GM12892 (cell line): ENCODE data around the gene CNRIP1. TPM values are rescaled to one million over a fixed set of nuclear protein-coding genes. Genes with fewer than 3 reads are reported as not detected.

Experiments used
- DNase-seq: peaks from one replicate; pipeline ENCODE4 v3.0.0; 2011; ENCODE audit not compliant: insufficient read length
- FAIRE-seq: peaks from 2 replicates; lab custom pipeline; 2011; peaks lifted over from hg19 to GRCh38; lab: Jason Lieb, UNC
- POLR2A ChIP-seq: IDR thresholded peaks from 2 replicates; pipeline ENCODE4 v1.6.1; 2011; ENCODE audit warnings: low read depth, low read length, control low read depth
- POLR2AphosphoS5 ChIP-seq: IDR thresholded peaks from 2 replicates; pipeline ENCODE4 v1.6.1; 2011; ENCODE audit warnings: low read depth, low read length, control low read depth
- TAF1 ChIP-seq: IDR thresholded peaks from 2 replicates; pipeline ENCODE4 v1.6.1; 2011; ENCODE audit warnings: low read depth, mild to moderate bottlenecking, control low read depth, low read length, borderline replicate concordance
- polyA plus RNA-seq: library from polyadenylated mRNA; unstranded; fragments of >200 nt; gene quantifications from one replicate; pipeline ENCODE4 v1.2.1, GENCODE V29; 2012; ENCODE audit warnings: missing spikeins, inconsistent platforms; ENCODE audit not compliant: missing spikeins

Gene CNRIP1, protein sequence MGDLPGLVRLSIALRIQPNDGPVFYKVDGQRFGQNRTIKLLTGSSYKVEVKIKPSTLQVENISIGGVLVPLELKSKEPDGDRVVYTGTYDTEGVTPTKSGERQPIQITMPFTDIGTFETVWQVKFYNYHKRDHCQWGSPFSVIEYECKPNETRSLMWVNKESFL
- not detected for polyA plus RNA-seq

DNA sequence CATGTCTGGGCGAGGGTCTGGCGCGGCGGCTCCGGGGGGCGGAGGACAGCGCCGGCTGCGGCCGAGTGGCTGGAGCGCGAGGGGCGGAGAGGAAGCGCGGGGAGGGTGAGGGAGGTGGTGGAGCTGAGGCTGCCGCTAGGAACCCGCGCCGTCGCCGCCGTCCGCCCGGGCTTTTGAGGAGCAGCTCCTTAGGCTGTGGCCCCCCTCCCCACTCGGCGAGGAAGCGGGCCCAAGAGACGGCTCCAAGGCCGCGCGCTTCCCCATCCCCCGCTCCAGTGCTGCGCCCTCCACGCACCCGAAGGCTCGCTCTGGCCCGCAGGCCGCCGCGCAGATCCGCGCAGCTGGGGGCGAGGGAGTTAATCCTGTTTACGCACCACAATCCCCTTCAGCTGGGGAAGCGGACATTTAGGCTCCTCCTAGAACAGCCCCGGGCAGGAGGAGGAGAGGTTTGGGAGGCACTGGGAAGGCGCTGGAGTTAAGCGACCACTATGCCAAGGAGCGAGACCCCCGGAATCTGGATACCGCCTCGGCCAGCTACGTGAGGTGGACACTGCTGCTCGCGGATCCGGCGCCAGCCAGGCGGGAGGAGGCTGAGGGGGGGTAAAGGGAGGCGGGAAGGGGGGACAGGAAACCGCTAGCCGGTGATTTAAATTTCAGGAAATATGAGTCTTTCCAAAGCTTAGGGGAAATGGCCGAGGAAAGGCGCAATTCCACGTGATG lies at the start of gene CNRIP1:
CNRIP1 (minus strand) TSS at position 552 of the 720 bp plus-strand sequence; CDS start at position 3, 549 bp downstream.
- DNase-seq (peak; percentile 23), FAIRE-seq (no peak)
- no peak for TF ChIP-seq POLR2AphosphoS5
- TF ChIP-seq POLR2A: no peak
- no peak for TF ChIP-seq TAF1

DNA sequence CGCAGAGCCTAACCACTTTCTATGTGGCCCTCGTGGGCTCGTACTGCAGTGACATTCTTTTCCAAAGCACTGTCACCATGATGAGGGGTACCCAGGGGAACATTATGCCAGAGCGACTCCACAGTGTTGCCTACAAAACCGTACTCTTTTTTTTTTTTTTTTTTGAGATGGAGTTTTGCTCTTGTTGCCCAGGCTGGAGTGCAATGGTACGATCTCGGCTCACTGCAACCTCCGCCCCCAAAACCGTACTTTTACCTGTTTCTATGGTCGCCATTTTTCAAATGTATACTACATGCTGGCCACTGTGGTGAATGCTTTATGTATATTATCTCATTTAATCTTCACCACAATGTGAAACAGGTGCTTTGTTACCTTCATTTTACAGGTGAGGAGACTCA lies 49.6 kb upstream of the CNRIP1 start:
- TF ChIP-seq POLR2AphosphoS5: no peak
- no peak for TF ChIP-seq TAF1
- TF ChIP-seq POLR2A: no peak
- FAIRE-seq: no peak
- DNase-seq: no peak

DNA sequence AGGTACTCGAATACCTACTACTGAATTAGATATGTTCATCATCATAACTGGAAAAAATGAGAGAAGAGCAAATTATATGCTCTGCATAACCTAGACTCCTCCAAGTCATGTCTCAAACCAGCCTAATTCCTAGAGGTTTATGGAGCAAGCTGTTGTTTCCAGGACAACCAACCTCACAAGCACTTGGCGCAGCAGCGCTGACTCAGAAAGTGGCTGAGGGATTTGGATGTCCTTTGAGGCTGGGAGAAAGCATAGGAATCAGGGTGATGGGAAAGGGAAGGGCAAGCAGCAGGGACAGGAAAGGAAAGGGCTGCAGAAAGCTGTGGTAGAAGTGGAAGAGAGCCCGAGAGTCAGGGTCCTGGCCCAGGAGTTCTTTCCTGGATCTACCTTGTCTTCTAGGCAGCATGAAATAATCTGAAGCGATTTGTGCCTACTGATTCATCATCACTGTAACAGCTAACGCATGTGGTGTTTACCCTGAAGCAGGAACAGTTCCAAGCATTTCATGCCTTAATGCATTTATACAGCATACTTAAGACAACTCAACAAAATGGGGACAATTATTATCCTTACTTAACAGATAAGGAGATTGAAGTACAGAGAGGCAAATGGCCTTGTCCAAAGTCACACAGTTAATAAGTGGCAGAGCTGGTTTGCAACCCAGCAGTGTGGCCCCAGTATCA lies 49.0 kb upstream of the CNRIP1 start:
- DNase-seq (no peak), FAIRE-seq (peak; percentile 76)
- TF ChIP-seq POLR2A (0 out of 2 replicates have a peak, but pooled peaks have one; percentile 26), TAF1 (no peak)

DNA sequence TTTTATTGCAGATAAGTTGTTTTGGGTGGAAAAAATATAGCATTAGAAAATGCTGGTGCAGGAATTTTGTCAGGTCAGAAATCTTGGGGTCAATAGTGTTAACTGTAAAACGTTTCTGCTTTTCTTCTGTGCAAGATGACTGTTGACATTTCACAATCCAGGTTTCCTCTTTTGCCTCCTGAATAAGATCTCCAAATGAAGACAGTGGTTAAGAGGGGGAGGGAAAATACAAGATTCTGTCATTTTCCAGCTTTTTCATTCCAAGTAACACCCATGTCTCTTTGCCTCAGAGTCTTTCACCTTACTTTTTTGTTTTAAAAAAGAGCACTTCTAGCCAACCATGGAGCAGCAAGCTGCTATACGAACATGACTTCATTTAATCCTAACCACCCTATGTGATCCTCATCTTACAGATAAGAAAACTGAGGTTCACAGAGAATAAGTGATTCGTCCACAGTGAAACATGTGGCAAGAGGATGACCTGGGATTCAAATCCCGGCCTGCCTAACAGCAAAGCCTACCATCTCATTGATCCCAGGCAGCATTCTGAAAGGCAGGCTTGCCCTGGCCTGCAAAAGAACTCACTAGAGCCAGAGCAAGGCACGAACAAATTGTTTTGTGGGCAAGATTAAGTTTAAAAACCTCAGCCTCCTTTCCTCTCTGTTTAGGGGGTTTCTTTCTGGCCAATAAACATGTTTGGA lies 48.4 kb upstream of the CNRIP1 start:
- TF ChIP-seq TAF1: no peak
- 0 out of 2 replicates have a peak, but pooled peaks have one; percentile 5 for TF ChIP-seq POLR2A
- DNase-seq: no peak
- FAIRE-seq: peak; percentile 68

DNA sequence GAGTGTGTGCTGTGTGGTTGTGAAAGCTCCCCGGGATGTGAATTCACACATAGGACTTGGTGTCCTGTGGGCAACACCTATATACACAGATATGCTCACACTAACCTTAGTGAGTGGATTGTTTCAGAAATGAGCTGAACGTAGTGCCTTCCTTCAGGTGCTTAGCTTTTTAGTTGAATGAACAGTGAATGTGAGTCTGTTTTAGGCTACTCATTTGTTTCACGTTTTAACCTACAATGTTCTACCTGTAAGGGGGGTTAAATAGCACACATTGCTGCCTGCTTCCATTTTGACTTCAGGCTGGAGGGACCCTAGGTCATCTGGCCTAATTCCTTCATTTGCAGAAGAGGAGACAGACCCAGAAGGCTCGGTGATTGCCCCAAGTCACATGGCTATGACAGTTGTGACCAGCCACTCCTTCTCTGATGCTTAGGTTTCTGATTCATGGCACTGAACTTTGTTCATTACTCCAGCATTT lies 46.4 kb upstream of the CNRIP1 start:
- no peak for DNase-seq
- TF ChIP-seq POLR2AphosphoS5 (peak; percentile 85), POLR2A (peak; percentile 71), TAF1 (no peak)
- peak; percentile 89 for FAIRE-seq

DNA sequence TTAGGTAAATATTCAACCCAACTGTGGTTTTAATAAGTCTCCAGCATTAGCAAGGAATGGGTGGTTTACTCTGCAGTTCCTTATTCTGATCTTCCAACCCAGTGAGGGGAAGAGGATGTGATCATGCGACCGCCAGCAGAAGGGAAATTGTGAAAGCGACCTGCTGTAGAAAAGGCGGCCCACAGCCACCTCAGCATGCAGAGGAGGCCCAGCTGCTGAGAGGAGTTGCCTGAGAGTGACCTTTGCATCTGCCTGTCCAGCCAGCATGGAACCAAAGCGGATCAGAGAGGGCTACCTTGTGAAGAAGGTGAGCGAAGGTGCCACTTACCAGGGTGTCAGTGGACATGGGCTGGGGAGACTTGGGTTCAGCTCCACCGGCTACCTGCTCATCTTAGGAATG lies 45.3 kb upstream of the CNRIP1 start, which contains the start of gene PLEK:
PLEK (plus strand) TSS at position 196 of the 400 bp plus-strand sequence; CDS start at position 266, 70 bp downstream.
- TF ChIP-seq POLR2AphosphoS5: peak; percentile 96
- peak; percentile 98 for TF ChIP-seq POLR2A
- peak; percentile 90 for TF ChIP-seq TAF1
- DNase-seq (no peak), FAIRE-seq (peak; percentile 97)

DNA sequence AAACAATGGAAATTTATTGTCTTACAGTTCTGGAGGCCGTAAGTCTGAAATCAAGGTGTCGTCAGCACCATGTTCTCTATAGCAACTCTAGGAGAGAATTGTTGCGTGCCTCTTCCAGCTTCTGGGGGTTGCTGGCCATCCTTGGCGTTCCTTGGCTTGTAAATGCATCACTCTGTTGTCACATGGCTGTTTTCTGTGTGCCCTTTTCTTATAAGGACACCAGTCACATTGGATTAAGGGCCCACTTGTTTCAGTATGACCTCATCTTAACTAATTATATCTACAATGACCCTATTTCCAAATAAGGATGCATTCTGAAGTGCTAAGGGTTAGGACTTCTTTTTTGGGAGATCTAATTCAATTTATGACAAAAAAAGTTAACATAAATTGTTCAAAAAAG lies 44.0 kb upstream of the CNRIP1 start:
- no peak for TF ChIP-seq TAF1
- TF ChIP-seq POLR2AphosphoS5: no peak
- TF ChIP-seq POLR2A: no peak
- DNase-seq (no peak), FAIRE-seq (peak; percentile 75)

DNA sequence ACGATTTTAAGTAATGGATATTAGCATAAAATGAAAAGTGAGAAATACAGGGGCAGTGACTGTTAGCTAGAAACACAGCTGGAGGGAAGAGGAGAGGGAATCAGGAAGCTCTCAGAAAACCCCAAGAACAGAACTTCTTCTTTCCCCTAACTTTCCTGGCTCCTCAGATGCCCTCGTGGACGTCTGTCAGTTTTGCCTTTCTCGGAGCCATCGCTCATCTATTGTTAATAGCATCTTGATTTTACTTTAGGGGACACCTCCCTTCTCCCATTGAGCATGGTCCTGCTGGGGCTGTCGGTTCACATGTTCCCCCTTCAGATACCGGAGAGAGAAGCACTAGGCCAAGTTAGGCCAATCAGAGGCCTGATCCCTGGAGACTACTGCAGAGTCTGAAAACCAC lies 43.0 kb upstream of the CNRIP1 start:
- FAIRE-seq (peak; percentile 90), DNase-seq (no peak)
- TF ChIP-seq POLR2AphosphoS5 (peak; percentile 43; the same call in 1 of the 2 replicates), TAF1 (no peak)

DNA sequence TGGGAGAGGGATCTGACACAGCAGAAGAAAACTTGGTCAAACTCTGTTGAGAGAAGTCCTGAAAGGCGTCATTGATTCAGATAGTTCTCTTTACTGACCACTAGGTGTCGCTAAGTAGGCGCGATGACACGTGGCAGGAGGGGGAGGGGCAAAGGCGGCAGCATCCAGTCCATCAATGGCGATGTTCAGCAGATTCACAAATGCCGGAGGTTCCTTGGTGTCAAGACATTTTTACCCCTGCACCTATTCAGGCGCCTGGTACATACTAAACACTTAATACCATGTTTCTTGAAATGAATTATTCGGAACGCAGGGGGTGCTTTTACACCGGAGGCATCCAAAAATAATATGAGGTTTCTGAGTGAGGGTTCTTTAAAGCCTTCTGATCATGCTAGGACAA lies 42.3 kb upstream of the CNRIP1 start:
- peak; percentile 46; the same call in 1 of the 2 replicates for TF ChIP-seq TAF1
- TF ChIP-seq POLR2A: peak; percentile 70
- TF ChIP-seq POLR2AphosphoS5: peak; percentile 60
- FAIRE-seq: peak; percentile 91
- peak; percentile 24 for DNase-seq

DNA sequence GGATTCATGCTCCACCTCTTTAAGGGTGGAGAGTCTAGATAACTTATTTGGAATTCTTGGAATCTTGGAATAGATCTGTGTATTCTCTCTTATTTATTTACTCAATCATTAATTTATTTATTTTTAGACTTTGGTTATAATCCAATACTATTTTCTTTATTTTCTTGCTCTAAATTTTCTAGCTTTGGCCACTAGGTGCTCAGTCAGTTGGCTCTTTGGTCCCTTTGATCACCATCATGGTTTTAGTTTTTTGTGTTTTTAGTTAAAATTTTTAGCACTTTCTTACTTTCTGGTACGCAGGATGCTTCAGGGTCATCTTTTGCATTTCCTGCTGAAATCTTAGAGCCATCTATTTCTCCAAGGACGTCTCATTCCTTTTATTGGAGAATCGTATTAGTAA lies 40.1 kb upstream of the CNRIP1 start:
- no peak for DNase-seq
- TF ChIP-seq TAF1 (no peak), POLR2A (no peak), POLR2AphosphoS5 (no peak)
- FAIRE-seq: no peak

DNA sequence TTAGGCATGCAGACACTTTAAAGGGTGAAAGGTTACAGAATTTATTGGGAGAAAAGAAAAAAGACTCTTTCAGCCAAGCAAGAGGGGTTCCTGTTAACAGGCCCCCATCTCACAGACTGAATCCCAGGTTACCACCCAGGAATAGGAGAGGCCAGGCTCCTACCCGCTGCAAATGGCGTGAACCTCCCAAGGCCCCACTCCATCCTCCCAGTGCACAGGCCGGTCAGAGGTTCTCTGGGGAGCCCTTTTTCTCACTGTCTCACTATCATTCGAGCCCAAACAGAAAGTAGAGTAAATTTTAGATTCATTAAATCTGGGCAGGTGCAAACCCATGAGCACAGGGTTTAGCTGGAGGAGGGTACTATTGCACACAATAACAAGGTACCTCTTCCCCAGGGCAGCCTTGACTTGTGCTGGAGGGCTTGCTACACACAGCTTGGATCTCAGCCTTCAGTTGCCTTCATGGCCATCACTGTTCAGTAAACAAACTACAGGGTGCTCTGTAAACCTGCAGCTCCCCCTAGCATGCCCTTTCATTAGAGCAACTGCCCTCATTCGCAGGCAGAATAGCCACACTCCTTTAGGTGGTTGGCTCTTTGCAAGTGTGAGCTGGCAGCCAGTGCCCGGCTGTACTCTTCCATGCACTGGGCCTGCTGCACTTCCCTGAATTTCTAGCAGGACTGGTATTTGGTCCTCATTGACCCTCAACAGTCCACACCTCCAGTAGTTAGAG lies 38.0 kb upstream of the CNRIP1 start:
- no peak for TF ChIP-seq TAF1
- DNase-seq: peak; percentile 17
- peak; percentile 92 for FAIRE-seq
